K562 (cell line): ENCODE results near the gene ASIC3. TPM values are rescaled to one million over a fixed set of nuclear protein-coding genes. Genes with fewer than 3 reads are reported as not detected.

Source experiments
- CEBPG ChIP-seq, 3 experiments: fragments of 200-800 bp in 1 of 3; sonication (Bioruptor generic) in 1 of 3; sonication (generic) in 1 of 3; formaldehyde crosslinking in 1 of 3; IDR thresholded peaks in 2 of 3; conservative IDR thresholded peaks in 1 of 3; 2 replicates each; pipeline versions ENCODE4 v1.6.1 to v1.8.0; 2016 to 2022; ENCODE audit warnings: missing compliant biosample characterization in 2 of 3, missing genetic modification characterization in 2 of 3, mild to moderate bottlenecking in 1 of 3, missing genetic modification reagents in 1 of 3
- CXXC5 ChIP-seq: fragments of 250-450 bp; sonication (Bioruptor Pico); IDR thresholded peaks from 2 replicates; pipeline ENCODE4 v1.8.0; 2022; ENCODE audit warnings: inconsistent platforms, mild to moderate bottlenecking, moderate library complexity
- E2F8 ChIP-seq: fragments of 450-650 bp; IDR thresholded peaks from 2 replicates; pipeline ENCODE4 v1.7.1; 2018; ENCODE audit warnings: mild to moderate bottlenecking, low read depth; ENCODE audit not compliant: partially characterized antibody
- FOXK1 ChIP-seq: sonication (generic); formaldehyde crosslinking; IDR thresholded peaks from 2 replicates; pipeline ENCODE4 v1.8.0; 2022; ENCODE audit warnings: missing genetic modification reagents, mild to moderate bottlenecking, borderline replicate concordance
- GATAD2B ChIP-seq: fragments of 450-650 bp; IDR thresholded peaks from 2 replicates; pipeline ENCODE4 v1.6.1; 2017; ENCODE audit warnings: mild to moderate bottlenecking, borderline replicate concordance
- GTF2F1 ChIP-seq: IDR thresholded peaks from 2 replicates; pipeline ENCODE4 v1.6.1; 2011; ENCODE audit warnings: low read depth, low read length, improper control_type of control experiment
- HDAC1 ChIP-seq, 2 experiments: fragments of 450-650 bp; IDR thresholded peaks; 2 replicates each; pipeline ENCODE4 v1.6.1; 2016 to 2017; ENCODE audit warnings: inconsistent platforms in 1 of 2, mild to moderate bottlenecking in 1 of 2, moderate library complexity in 1 of 2
- MBD1 ChIP-seq: fragments of 250-450 bp; sonication (Bioruptor Pico); IDR thresholded peaks from 2 replicates; pipeline ENCODE4 v1.8.0; 2022; ENCODE audit warnings: inconsistent platforms
- NUFIP1 ChIP-seq: fragments of 450-650 bp; IDR thresholded peaks from 2 replicates; pipeline ENCODE4 v1.6.1; 2018; ENCODE audit not compliant: partially characterized antibody
- PHF21A ChIP-seq: fragments of 450-650 bp; IDR thresholded peaks from 2 replicates; pipeline ENCODE4 v1.6.1; 2017; ENCODE audit warnings: low read depth, borderline replicate concordance
- POLR2AphosphoS2 ChIP-seq: IDR thresholded peaks from 2 replicates; pipeline ENCODE4 v1.6.1; 2012; ENCODE audit warnings: low read length, improper control_type of control experiment
- RBM15 ChIP-seq: fragments of 200-400 bp; formaldehyde crosslinking; IDR thresholded peaks from 2 replicates; pipeline ENCODE4 v1.6.1; 2018; ENCODE audit warnings: mild to moderate bottlenecking, low read length, moderate library complexity; ENCODE audit not compliant: insufficient read depth
- SMARCA5 ChIP-seq: fragments of 450-650 bp; IDR thresholded peaks from 2 replicates; pipeline ENCODE4 v1.6.1; 2016
- SNRNP70 ChIP-seq: fragments of 200-400 bp; formaldehyde crosslinking; optimal IDR thresholded peaks from 2 replicates; pipeline ENCODE3; 2017; ENCODE audit warnings: low read depth, low read length
- SREBF2 ChIP-seq: sonication (generic); formaldehyde crosslinking; IDR thresholded peaks from 2 replicates; pipeline ENCODE4 v1.4.0; 2020; ENCODE audit warnings: mild to moderate bottlenecking, missing genetic modification reagents
- STAT5A ChIP-seq: IDR thresholded peaks from 2 replicates; pipeline ENCODE4 v1.6.1; 2012; ENCODE audit warnings: low read length, inconsistent platforms, borderline replicate concordance
- ZBTB1 ChIP-seq: sonication (generic); formaldehyde crosslinking; IDR thresholded peaks from 2 replicates; pipeline ENCODE4 v1.8.1; 2023; ENCODE audit warnings: missing genetic modification reagents, low read depth, mild to moderate bottlenecking, borderline replicate concordance
- ZFX ChIP-seq: sonication (generic); formaldehyde crosslinking; IDR thresholded peaks from 2 replicates; pipeline ENCODE4 v1.8.0; 2022; ENCODE audit warnings: mild to moderate bottlenecking, missing genetic modification reagents, moderate library complexity
- ZNF133 ChIP-seq: fragments of 250-450 bp; sonication (Bioruptor Pico); IDR thresholded peaks from 2 replicates; pipeline ENCODE4 v1.4.0; 2020; ENCODE audit warnings: mild to moderate bottlenecking
- ZNF174 ChIP-seq: fragments of 250-450 bp; sonication (Bioruptor Pico); IDR thresholded peaks from 2 replicates; pipeline ENCODE4 v1.4.0; 2020; ENCODE audit warnings: mild to moderate bottlenecking
- ZNF175 ChIP-seq: fragments of 200-800 bp; sonication (Bioruptor generic); IDR thresholded peaks from 2 replicates; pipeline ENCODE4 v1.6.1; 2016; ENCODE audit warnings: low read depth, mild to moderate bottlenecking, missing genetic modification characterization, missing compliant biosample characterization
- ZNF224 ChIP-seq: sonication (generic); formaldehyde crosslinking; IDR thresholded peaks from 2 replicates; pipeline ENCODE4 v1.8.0; 2022; ENCODE audit warnings: mild to moderate bottlenecking, missing genetic modification reagents
- ZNF740 ChIP-seq, 3 experiments: fragments of 200-800 bp in 1 of 3; sonication (Bioruptor generic) in 1 of 3; sonication (generic) in 1 of 3; formaldehyde crosslinking in 1 of 3; IDR thresholded peaks; 2 replicates each; pipeline versions ENCODE4 v1.6.1 to v1.8.0; 2016 to 2022; ENCODE audit warnings: mild to moderate bottlenecking in 2 of 3, missing compliant biosample characterization in 2 of 3, missing genetic modification characterization in 2 of 3, missing genetic modification reagents in 1 of 3
- ZNF76 ChIP-seq: fragments of 250-450 bp; sonication (Bioruptor Pico); IDR thresholded peaks from 2 replicates; pipeline ENCODE4 v1.4.0; 2020; ENCODE audit warnings: mild to moderate bottlenecking, moderate library complexity, borderline replicate concordance
- ZNF77 ChIP-seq: fragments of 250-450 bp; sonication (Bioruptor Pico); IDR thresholded peaks from 2 replicates; pipeline ENCODE4 v1.5.0; 2020
- ZSCAN29 ChIP-seq: fragments of 450-650 bp; IDR thresholded peaks from 2 replicates; pipeline ENCODE4 v1.6.1; 2017
- polyA plus RNA-seq, 8 experiments: library from polyadenylated mRNA; depleted of rRNA in 4 of 8; stranded (reverse) in 5 of 8; unstranded in 3 of 8; fragments of >200 nt; fragmentation: Nextera tagmentation in 2 of 8; fragmentation: Illumina TruSeq in 1 of 8; extraction: Ambion mirVana in 2 of 8; extraction: Trizol in 1 of 8; gene quantifications; 2 replicates each; pipeline versions ENCODE4 v1.2.1 to v1.2.3, GENCODE V29; 2011 to 2014; ENCODE audit warnings: inconsistent platforms in 1 of 8, missing spikeins in 1 of 8
- total RNA-seq, 7 experiments: library from RNA; depleted of rRNA in 6 of 7; stranded (reverse); fragments of >200 nt in 6 of 7; fragmentation: Illumina TruSeq in 2 of 7; extraction: Trizol in 2 of 7; gene quantifications; 2 replicates each; pipeline versions ENCODE4 v1.2.1 to v1.2.3, GENCODE V29; 2011 to 2021; ENCODE audit warnings: low replicate concordance in 1 of 7

ASIC3 gene
- total and polyA plus RNA-seq, 9 of the 15 experiments (the other 6 are each of a cell fraction or from before 2014, with no cell fraction given) = 0.11 to 5.0 (median 0.87) TPM

GRCh38 chr7:151075978-151076426 lies 27.7 kb downstream of the ASIC3 start (continued):
- TF ChIP-seq CXXC5 (CRISPR knock-in tag) (no peak), PHF21A (no peak), HDAC1 (IDR thresholded peaks at IDR 0.05) (no peak), ZNF76 (CRISPR knock-in tag) (no peak), ZSCAN29 (no peak), GATAD2B (no peak), POLR2AphosphoS2 (peak; percentile 88), ZNF740 (CRISPR knock-in tag; IDR thresholded peaks at IDR 0.05) (peak; percentile 83), ZNF740 (tag; IDR thresholded peaks at IDR 0.05) (no peak), FOXK1 (CRISPR knock-in tag) (no peak), SMARCA5 (no peak), E2F8 (peak; percentile 51), SREBF2 (CRISPR knock-in tag) (no peak), MBD1 (CRISPR knock-in tag) (no peak), NUFIP1 (no peak), ZNF175 (CRISPR knock-in tag) (no peak), ZBTB1 (no peak), ZFX (CRISPR knock-in tag) (no peak), STAT5A (no peak), ZNF77 (CRISPR knock-in tag) (0 out of 2 replicates have a peak, but pooled peaks have one; percentile 30), GTF2F1 (no peak), CEBPG (CRISPR knock-in tag; IDR thresholded peaks at IDR 0.05) (0 out of 2 replicates have a peak, but pooled peaks have one; percentile 18), CEBPG (tag; conservative IDR thresholded peaks at IDR 0.05 in 1 of 2, IDR thresholded peaks at IDR 0.05 in 1 of 2) (no peak), RBM15 (no peak), ZNF224 (CRISPR knock-in tag) (no peak), ZNF133 (CRISPR knock-in tag) (no peak), ZNF174 (no peak), SNRNP70 (peak; percentile 9)
